GM21381 (cell line): ENCODE results near the gene MUC5B.

ENCODE experiments used
- ATAC-seq: cut with Tn5 transposase; IDR thresholded peaks from one replicate; pipeline ENCODE4 v1.9.1; 2021; ENCODE audit warnings: mild to moderate bottlenecking, moderate library complexity; ENCODE audit not compliant: unreplicated experiment

The MUC5B gene

DNA sequence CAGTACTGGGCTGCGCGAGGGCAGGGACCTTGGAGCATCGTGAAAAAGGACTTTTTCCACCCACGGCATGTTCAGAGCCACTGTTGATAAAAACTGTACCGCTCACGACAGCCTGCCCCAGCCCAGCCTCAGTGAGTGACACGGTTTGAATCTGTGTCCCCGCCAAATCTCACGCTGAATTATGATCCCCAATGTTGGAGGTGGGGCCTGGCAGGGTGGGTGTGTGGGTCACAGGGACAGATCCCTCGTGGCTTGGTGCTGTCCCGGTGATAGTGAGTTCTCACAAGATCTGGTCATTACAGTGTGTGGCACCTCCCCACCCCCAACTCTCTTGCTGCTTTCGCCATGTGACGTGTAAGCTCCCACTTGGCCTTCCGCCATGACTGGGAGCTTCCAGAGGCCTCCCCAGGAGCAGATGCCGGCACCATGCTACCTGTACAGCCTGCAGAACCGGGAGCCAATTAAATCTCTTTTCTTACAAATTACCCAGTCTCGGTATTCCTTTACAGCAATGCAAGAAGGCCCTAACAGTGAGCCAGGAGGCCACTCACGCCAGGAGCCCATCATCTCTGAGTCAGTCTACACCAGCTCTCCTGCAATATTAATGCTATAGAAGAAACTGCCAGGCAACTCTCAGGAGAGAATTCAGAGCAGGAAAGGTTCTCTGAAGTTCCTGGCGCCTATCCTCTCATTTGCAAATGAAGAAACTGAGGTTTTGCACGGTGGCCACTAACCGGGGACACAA lies 85.3 kb downstream of the MUC5B start:
- ATAC-seq, result no peak

DNA sequence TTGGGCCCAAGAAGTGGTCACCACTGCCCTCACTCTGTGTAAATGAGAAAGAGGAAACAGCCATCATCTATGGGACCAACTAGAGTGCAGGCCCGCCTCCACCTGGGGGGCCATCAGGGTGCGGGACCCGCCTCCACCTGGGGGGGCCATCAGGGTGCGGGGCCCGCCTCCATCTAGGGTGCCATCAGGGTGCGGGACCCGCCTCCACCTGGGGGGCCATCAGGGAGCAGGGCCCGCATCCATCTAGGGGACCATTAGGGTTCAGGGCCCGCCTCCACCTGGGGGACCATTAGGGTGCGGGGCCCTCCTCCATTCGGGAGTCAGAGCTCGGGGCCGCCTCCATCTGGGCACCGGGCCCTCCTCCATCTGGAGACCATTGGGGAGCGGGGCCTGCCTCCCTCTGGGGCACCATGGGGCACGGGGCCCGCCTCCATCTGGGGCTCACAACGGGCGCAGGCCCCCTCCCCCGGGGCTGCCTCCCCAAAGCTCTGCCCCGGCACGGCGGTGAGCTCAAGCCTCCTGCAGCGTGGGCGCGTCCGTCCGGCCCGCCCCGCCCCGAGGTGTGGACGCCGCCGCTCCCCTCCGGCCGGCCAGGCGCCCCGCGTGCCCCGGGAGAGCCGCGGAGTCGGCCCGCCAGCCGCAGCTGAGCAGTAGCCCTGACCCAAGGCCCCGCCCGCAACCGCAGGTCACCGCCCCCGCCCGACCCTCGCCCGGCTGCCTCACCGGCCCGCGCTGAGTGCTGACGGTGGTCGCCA lies 86.1 kb downstream of the MUC5B start:
- peak; percentile 37 for ATAC-seq

DNA sequence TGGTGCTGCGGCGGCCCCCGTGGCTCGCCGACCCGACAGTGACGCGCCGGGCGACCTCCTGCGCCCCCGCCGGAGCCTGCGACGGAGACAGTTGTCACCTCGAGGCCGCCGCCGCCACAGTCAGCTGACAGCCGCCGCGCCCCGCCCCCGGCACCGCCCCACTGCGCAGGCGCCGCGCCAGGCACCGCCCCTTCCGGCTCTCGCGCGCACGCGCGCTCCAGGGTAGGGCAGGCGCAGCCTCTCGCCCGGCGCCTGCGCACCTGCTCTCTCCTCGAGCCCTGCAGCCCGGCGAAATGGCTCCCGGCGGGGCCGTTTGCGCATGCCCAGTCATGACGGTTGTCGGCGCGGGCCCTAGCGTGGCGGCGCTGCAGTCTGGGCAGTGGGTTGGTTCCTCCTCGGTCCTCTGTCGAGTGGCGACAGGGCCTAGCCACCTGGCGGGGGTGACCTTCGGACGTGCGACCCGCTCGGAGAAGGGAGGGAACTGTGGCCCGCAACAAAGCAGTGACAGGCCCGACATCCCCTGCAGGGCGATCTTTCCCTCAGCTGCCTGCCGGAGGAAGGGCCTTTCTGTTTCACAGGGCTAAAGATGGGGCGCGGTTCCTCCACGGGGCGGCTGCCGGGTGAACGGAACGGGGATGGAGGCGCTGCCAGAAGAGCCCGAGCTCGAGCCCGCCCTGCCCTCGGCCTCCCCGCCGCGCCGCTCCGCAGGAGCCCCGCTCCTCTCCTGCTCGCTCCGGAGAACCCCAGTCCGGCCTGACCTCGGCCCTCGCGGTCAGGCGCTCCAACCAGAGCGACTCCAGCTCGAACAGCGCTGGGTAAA lies 86.8 kb downstream of the MUC5B start, which contains the start of gene TOLLIP:
TOLLIP (minus strand) TSS at position 135 of the 820 bp plus-strand sequence; CDS start at position 1, 134 bp downstream.
- peak; percentile 76 for ATAC-seq

DNA sequence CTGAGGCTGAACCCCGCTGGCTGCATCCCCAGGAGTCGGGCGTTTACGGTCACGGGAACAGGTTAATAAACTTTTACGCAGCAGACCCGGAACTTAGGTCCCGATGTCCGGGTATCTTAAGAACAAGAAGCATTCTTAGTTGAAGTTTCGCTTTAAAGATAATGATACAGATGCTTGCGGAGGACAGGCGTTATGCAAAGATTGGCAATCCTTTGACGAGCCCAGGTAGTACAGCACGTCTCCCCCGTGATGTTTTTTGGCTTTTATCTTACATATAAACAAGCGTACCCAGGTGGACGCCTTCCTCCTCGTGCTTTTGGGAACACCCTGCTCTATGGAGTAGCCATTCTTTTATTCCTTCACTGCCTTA lies 87.4 kb downstream of the MUC5B start:
- ATAC-seq, result no peak

DNA sequence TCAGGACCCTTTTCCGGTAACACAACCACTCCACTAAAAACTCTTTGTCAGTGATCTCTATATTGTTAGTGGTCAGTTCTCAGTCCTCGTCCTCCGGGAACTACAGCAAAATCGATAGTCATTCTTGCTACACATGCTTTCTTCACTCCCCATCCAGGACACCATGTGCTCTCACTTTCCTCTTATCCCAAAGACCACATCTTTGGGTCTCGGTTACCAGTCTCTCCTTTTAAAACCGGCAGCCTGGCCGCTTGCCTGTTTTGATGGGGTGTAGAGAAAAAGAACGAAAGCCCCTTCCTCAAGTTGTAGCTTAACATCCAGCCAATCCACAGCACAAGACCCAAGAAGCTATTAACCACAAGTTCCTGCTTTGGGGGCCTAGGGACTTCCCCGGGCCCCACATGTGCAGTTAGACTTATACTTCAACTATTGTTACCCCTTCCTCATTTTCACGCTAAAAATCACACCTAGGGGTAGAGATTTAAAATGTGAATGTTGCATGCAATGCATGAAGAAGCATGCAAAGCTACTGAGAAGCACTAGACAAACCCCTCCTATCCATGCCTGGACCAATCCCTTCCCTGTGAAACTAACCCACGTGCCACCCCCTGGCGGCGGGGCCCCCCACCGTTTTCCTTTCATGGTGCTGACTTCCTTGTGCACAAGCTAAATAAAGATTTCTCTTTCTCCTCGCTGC lies 88.1 kb downstream of the MUC5B start:
- no peak for ATAC-seq
